IMR-90 (cell line): ENCODE data around the gene CLEC20A. TPM values are rescaled to one million over a fixed set of nuclear protein-coding genes. Genes with fewer than 3 reads are reported as not detected.

ENCODE experiments used
- ATAC-seq: fragments of 200-7000 bp; cut with Tn5 transposase; 2 replicates; pipeline ENCODE4 v1.9.1; 2020; ENCODE audit warnings: low read depth, mild to moderate bottlenecking, moderate library complexity
- BruUV-seq: library from RNA; stranded (reverse); fragments of 400-500 nt; replicated peaks from 2 replicates; lab custom pipeline; 2021; lab: Mats Ljungman, UMichigan
- CTCF ChIA-PET: fragments of 300-600 bp; formaldehyde crosslinking; extraction: SDS; loops from one replicate; lab custom pipeline; 2021; ENCODE audit warnings: antibody characterized with exemption; lab: Yijun Ruan, JAX
- POLR2A ChIA-PET: fragments of 300-600 bp; sonication (Branson Sonifier 250); formaldehyde crosslinking; loops from one replicate; lab custom pipeline; 2022; ENCODE audit warnings: antibody characterized with exemption; ENCODE audit not compliant: unreplicated experiment; lab: Charles Lee
- DNase-seq: peaks from one replicate; pipeline ENCODE4 v3.0.0; 2013
- H2AFZ ChIP-seq: replicated peaks from 2 replicates; pipeline ENCODE3; 2013; ENCODE audit warnings: low read length, mild to moderate bottlenecking; ENCODE audit not compliant: poor library complexity
- H2AK5ac ChIP-seq: 2 replicates; pipeline ENCODE4 v1.6.1; 2013; ENCODE audit warnings: low read depth, low read length, inconsistent platforms
- H2AK9ac ChIP-seq: replicated peaks from 2 replicates; pipeline ENCODE3; 2013; ENCODE audit warnings: mild to moderate bottlenecking, low read depth, low read length, moderate library complexity; ENCODE audit not compliant: poor library complexity
- H2BK120ac ChIP-seq: 2 replicates; pipeline ENCODE4 v1.6.1; 2013; ENCODE audit warnings: low read depth, low read length, inconsistent platforms
- H2BK15ac ChIP-seq: 3 replicates; pipeline ENCODE4 v1.6.1; 2013; ENCODE audit warnings: low read depth, low read length, inconsistent platforms
- H2BK20ac ChIP-seq: 2 replicates; pipeline ENCODE4 v1.6.1; 2013; ENCODE audit warnings: low read depth, mild to moderate bottlenecking, inconsistent platforms, low read length, moderate library complexity
- H2BK5ac ChIP-seq: 2 replicates; pipeline ENCODE4 v1.6.1; 2013; ENCODE audit warnings: mild to moderate bottlenecking, low read depth, low read length, inconsistent platforms; ENCODE audit not compliant: poor library complexity, severe bottlenecking
- H3K14ac ChIP-seq: replicated peaks from 2 replicates; pipeline ENCODE4 v1.6.1; 2013; ENCODE audit warnings: low read depth, low read length, inconsistent platforms
- H3K18ac ChIP-seq: 2 replicates; pipeline ENCODE4 v1.6.1; 2013; ENCODE audit warnings: low read depth, low read length, control low read depth
- H3K23ac ChIP-seq: 2 replicates; pipeline ENCODE4 v1.6.1; 2013; ENCODE audit warnings: low read depth, low read length, inconsistent platforms
- H3K27ac ChIP-seq: 2 replicates; pipeline ENCODE4 v1.5.1; 2013; ENCODE audit warnings: mild to moderate bottlenecking, control low read depth, low read length; ENCODE audit not compliant: insufficient read depth
- H3K27me3 ChIP-seq: 2 replicates; pipeline ENCODE4 v1.6.1; 2013; ENCODE audit warnings: low read length; ENCODE audit not compliant: control insufficient read depth, insufficient read depth
- H3K36me3 ChIP-seq: 2 replicates; pipeline ENCODE4 v1.6.1; 2013; ENCODE audit warnings: low read length, mixed read lengths; ENCODE audit not compliant: control insufficient read depth, insufficient read depth
- H3K4ac ChIP-seq: 2 replicates; pipeline ENCODE4 v1.6.1; 2013; ENCODE audit warnings: low read depth, low read length, inconsistent platforms
- H3K4me1 ChIP-seq: 2 replicates; pipeline ENCODE4 v1.6.1; 2013; ENCODE audit warnings: low read length, mixed read lengths; ENCODE audit not compliant: control insufficient read depth, insufficient read depth
- H3K4me2 ChIP-seq: 2 replicates; pipeline ENCODE4 v1.6.1; 2013; ENCODE audit warnings: low read depth, mild to moderate bottlenecking, control low read depth, low read length, moderate library complexity
- H3K4me3 ChIP-seq: 2 replicates; pipeline ENCODE4 v1.5.1; 2013; ENCODE audit warnings: low read depth, mild to moderate bottlenecking, control low read depth, low read length, moderate library complexity; ENCODE audit not compliant: insufficient read depth
- H3K56ac ChIP-seq: 2 replicates; pipeline ENCODE4 v1.6.1; 2013; ENCODE audit warnings: low read length, inconsistent platforms; ENCODE audit not compliant: insufficient read depth; ENCODE audit errors: extremely low read depth
- H3K79me1 ChIP-seq, 2 experiments: 2 replicates each; pipeline ENCODE4 v1.6.1; 2013; ENCODE audit warnings: low read length in 2 of 2, inconsistent platforms in 1 of 2, low read depth in 1 of 2
- H3K9ac ChIP-seq: 2 replicates; pipeline ENCODE4 v1.6.1; 2013; ENCODE audit warnings: low read depth, low read length, control low read depth
- H3K9me1 ChIP-seq: 2 replicates; pipeline ENCODE4 v1.6.1; 2013; ENCODE audit warnings: low read length, inconsistent platforms; ENCODE audit not compliant: insufficient read depth
- H3K9me3 ChIP-seq: 2 replicates; pipeline ENCODE4 v1.6.1; 2013; ENCODE audit warnings: low read length; ENCODE audit not compliant: control insufficient read depth, insufficient read depth
- H4K20me1 ChIP-seq: 2 replicates; pipeline ENCODE4 v1.6.1; 2013; ENCODE audit warnings: low read length, inconsistent platforms; ENCODE audit not compliant: insufficient read depth
- H4K5ac ChIP-seq: 2 replicates; pipeline ENCODE4 v1.6.1; 2013; ENCODE audit warnings: mild to moderate bottlenecking, low read depth, low read length, control low read depth
- H4K8ac ChIP-seq, 2 experiments: 2 replicates each; pipeline ENCODE4 v1.6.1; 2013; ENCODE audit warnings: low read depth in 2 of 2, low read length in 2 of 2, control low read depth in 1 of 2, inconsistent platforms in 1 of 2
- H4K91ac ChIP-seq: 2 replicates; pipeline ENCODE4 v1.6.1; 2013; ENCODE audit warnings: low read depth, low read length, inconsistent platforms; ENCODE audit not compliant: insufficient read depth
- BHLHE40 ChIP-seq: fragments of 150-350 bp; IDR thresholded peaks from 2 replicates; pipeline ENCODE4 v1.6.1; 2016; ENCODE audit warnings: mild to moderate bottlenecking, low read depth, low read length
- CEBPB ChIP-seq: IDR thresholded peaks from 2 replicates; pipeline ENCODE4 v1.6.1; 2012; ENCODE audit warnings: low read depth, low read length, improper control_type of control experiment
- CHD1 ChIP-seq: IDR thresholded peaks from 2 replicates; pipeline ENCODE4 v1.6.1; 2012; ENCODE audit warnings: low read depth, low read length, improper control_type of control experiment
- CTCF ChIP-seq: conservative IDR thresholded peaks from 2 replicates; pipeline ENCODE4 v1.5.1; 2012; ENCODE audit warnings: mild to moderate bottlenecking, low read depth, low read length, improper control_type of control experiment
- ELK1 ChIP-seq: fragments of 150-350 bp; IDR thresholded peaks from 2 replicates; pipeline ENCODE4 v1.6.1; 2016; ENCODE audit warnings: low read depth, mild to moderate bottlenecking, low read length, moderate library complexity, borderline replicate concordance
- FOS ChIP-seq: fragments of 150-350 bp; IDR thresholded peaks from 2 replicates; pipeline ENCODE4 v1.6.1; 2016; ENCODE audit warnings: low read depth, low read length
- MAFK ChIP-seq: IDR thresholded peaks from 2 replicates; pipeline ENCODE4 v1.6.1; 2012; ENCODE audit warnings: low read depth, low read length, improper control_type of control experiment
- MAZ ChIP-seq: IDR thresholded peaks from 2 replicates; pipeline ENCODE4 v1.6.1; 2012; ENCODE audit warnings: low read depth, mild to moderate bottlenecking, low read length, improper control_type of control experiment, moderate library complexity, borderline replicate concordance
- MXI1 ChIP-seq: IDR thresholded peaks from 2 replicates; pipeline ENCODE4 v1.6.1; 2012; ENCODE audit warnings: low read depth, mild to moderate bottlenecking, low read length, moderate library complexity, borderline replicate concordance
- NFE2L2 ChIP-seq: fragments of 150-350 bp; IDR thresholded peaks from 2 replicates; pipeline ENCODE4 v1.6.1; 2016; ENCODE audit warnings: low read depth, mild to moderate bottlenecking, low read length
- POLR2A ChIP-seq: IDR thresholded peaks from 2 replicates; pipeline ENCODE4 v1.6.1; 2012; ENCODE audit warnings: mild to moderate bottlenecking, low read depth, low read length
- RAD21 ChIP-seq: IDR thresholded peaks from 2 replicates; pipeline ENCODE4 v1.6.1; 2012; ENCODE audit warnings: low read length, improper control_type of control experiment
- RCOR1 ChIP-seq: IDR thresholded peaks from 2 replicates; pipeline ENCODE4 v1.6.1; 2012; ENCODE audit warnings: mild to moderate bottlenecking, low read length, improper control_type of control experiment; ENCODE audit not compliant: insufficient replicate concordance
- RFX5 ChIP-seq: IDR thresholded peaks from 2 replicates; pipeline ENCODE4 v1.8.0; 2012; ENCODE audit warnings: low read depth, mild to moderate bottlenecking, low read length, moderate library complexity
- SMC3 ChIP-seq: fragments of 150-350 bp; IDR thresholded peaks from 2 replicates; pipeline ENCODE4 v1.6.1; 2016; ENCODE audit warnings: low read depth, mild to moderate bottlenecking, antibody characterized with exemption, low read length, moderate library complexity
- USF2 ChIP-seq: fragments of 150-350 bp; IDR thresholded peaks from 2 replicates; pipeline ENCODE4 v1.6.1; 2017; ENCODE audit warnings: mild to moderate bottlenecking, antibody characterized with exemption, low read length, low read depth
- WGBS, 2 experiments: methylation state at CpG; one replicate each; pipeline versions ENCODE4 v1.1.5 to v1.1.7; 2013; ENCODE audit warnings: missing lambda C conversion rate in 2 of 2; ENCODE audit not compliant: insufficient read length in 1 of 2; ENCODE audit errors: extremely low coverage in 2 of 2; 5-methylcytosine and 5-hydroxymethylcytosine counted together
- dilution Hi-C: fragments of 300-500 bp; cut with HindIII; formaldehyde crosslinking; loops from one replicate; pipeline ENCODE4 v1.14.3; 2018; ENCODE audit warnings: low sequenced_read_pairs; ENCODE audit not compliant: unreplicated experiment
- in situ Hi-C: fragments of 300-500 bp; cut with MboI; formaldehyde crosslinking; loops from 3 replicates; pipeline ENCODE4 v1.14.3; 2019; ENCODE audit warnings: low sequenced_read_pairs, inconsistent platforms, mixed read lengths
- intact Hi-C: fragments of 100-400 bp; cut with micrococcal nuclease; formaldehyde crosslinking; loops from 2 replicates; pipeline ENCODE4 v1.10.0; 2022
- polyA plus RNA-seq, 3 experiments: library from polyadenylated mRNA; depleted of rRNA; stranded (reverse); fragments of >200 nt; gene quantifications; 2 replicates each; pipeline ENCODE4 v1.2.3, GENCODE V29; 2012; ENCODE audit warnings: low replicate concordance in 1 of 3
- total RNA-seq: library from RNA; depleted of rRNA; stranded (reverse); fragments of >200 nt; gene quantifications from 2 replicates; pipeline ENCODE4 v1.2.3, GENCODE V29; 2012

CLEC20A gene
- total and polyA plus RNA-seq, 2 of the 4 experiments (the other 2 are of a cell fraction) = not detected

- POLR2A ChIA-PET = no interaction called here
- no peak overlapping the region for H3K56ac ChIP-seq
- H4K20me1 ChIP-seq = no peaks in the 10 kb centered on the region
- dilution Hi-C loops = no loop called here
- BruUV-seq = no TSS peak
- no peaks in the 10 kb centered on the region for H3K36me3 ChIP-seq
- no peak overlapping the region for H3K14ac ChIP-seq
- CTCF ChIA-PET = no interaction called here
- no peak overlapping the region for H2BK15ac ChIP-seq
- H3K9me3 ChIP-seq = no peaks in the 10 kb centered on the region
- peaks cover 2% of the 10 kb centered on the region; the same call in 1 of the 2 replicates for H3K27me3 ChIP-seq
- no peaks in the 10 kb centered on the region for H3K9me1 ChIP-seq
- H4K8ac ChIP-seq = no peak overlapping the region
- no peak overlapping the region for H2BK120ac ChIP-seq
- no peaks in the 10 kb centered on the region for H3K4me1 ChIP-seq
- no peak overlapping the region for H4K91ac ChIP-seq
- TF ChIP-seq RFX5 = no peak
- TF ChIP-seq BHLHE40 = no peak
- no peak for TF ChIP-seq ELK1
- no peak for TF ChIP-seq USF2
- TF ChIP-seq RAD21 = no peak
- no peak for TF ChIP-seq CHD1
- TF ChIP-seq MAFK = no peak
- no peak for TF ChIP-seq SMC3
- no peak for TF ChIP-seq CTCF
- no peak for TF ChIP-seq CEBPB
- no peak for TF ChIP-seq POLR2A
- no peak for TF ChIP-seq NFE2L2
- TF ChIP-seq FOS = no peak
- TF ChIP-seq MAZ = no peak
- TF ChIP-seq MXI1 = no peak
- no peak for TF ChIP-seq RCOR1
- WGBS, 2 experiments = 70% methylated on average over 5 of the region's 20 CpGs; no CpG with 5 or more reads in 1 of the 2 experiments
- no peaks in the 10 kb centered on the region for H3K79me1 ChIP-seq
- DNase-seq = no peak
- in situ Hi-C loops = no loop called here
- H3K9ac ChIP-seq = no peak overlapping the region
- intact Hi-C loops = no loop called here
- no peak overlapping the region for H3K23ac ChIP-seq
- H3K18ac ChIP-seq = no peak overlapping the region
- H4K5ac ChIP-seq = no peak overlapping the region
- no peak overlapping the region for H3K4me2 ChIP-seq
- no peak overlapping the region for H2BK5ac ChIP-seq
- no peak overlapping the region for H2AK5ac ChIP-seq
- no peak overlapping the region for H2AK9ac ChIP-seq
- H2BK20ac ChIP-seq = no peak overlapping the region
- no peak overlapping the region for H3K4me3 ChIP-seq
- ATAC-seq = no peak
- no peak overlapping the region for H3K4ac ChIP-seq
- peak overlapping the region; percentile 38 for H2AFZ ChIP-seq
- no peak overlapping the region for H3K27ac ChIP-seq
These were observed 9.6 kb downstream of the CLEC20A start for GRCh38 chr1:178487070-178487615.
